ENCODE results near the gene ZNF780A.

- no peak for TF ChIP-seq CTCF (conservative IDR thresholded peaks at IDR 0.05; ENCODE audit: low read length)
- TF ChIP-seq EZH2phosphoT487 (IDR thresholded peaks at IDR 0.05; ENCODE audit: borderline replicate concordance), result no peak
Observed at GRCh38 chr19:40101813-40102212, 11.1 kb upstream of the ZNF780A start.

Data from Loucy (cell line).